HG03565 (cell line): ENCODE results near the gene FOXL2NB.

ENCODE experiments used
- ATAC-seq: cut with Tn5 transposase; IDR thresholded peaks from one replicate; pipeline ENCODE4 v1.9.1; 2021; ENCODE audit warnings: mild to moderate bottlenecking, moderate library complexity; ENCODE audit not compliant: unreplicated experiment

The FOXL2NB gene

DNA sequence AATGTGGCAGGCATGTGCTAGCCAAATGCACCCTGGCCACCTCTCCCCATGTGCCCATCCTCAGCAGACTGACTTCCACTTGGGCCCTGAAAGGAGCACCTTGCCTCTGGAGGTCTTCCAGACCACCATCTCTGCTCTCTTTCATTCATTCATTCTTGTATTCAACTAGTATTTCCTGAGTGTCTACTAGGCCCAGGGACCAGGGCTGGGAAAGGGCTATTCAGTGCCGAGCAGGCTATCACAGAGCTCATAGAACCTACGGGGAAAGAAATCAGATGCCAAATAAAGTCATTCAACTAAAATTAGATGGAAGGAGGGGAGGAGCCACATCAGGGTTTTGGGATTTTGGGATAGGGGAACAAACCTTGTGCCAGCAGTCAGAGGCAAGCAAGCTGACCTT is 40.2 kb downstream of the FOXL2NB start:
- no peak for ATAC-seq

DNA sequence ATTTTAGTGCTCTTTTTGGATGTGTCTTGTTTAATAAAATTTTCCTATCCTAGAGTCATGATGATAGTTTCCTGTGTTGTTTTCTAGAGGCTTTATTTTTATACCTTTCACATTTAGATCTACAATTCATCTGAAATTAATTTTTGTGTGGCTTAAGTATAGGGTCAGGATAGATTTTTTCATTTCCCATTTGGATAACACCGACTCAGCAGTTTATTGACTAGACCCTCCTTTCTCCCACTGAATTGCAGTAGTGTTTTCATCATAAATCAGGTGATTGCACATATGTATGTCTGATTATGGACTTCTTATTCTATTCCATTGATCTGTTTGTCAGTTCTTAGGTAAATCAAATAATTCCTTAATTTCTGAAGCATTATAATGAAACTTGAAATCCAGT is 48.7 kb downstream of the FOXL2NB start:
- no peak for ATAC-seq
